Fibroblast of skin of left biceps (primary cell): ENCODE results near the gene DNPEP.
A peak's percentile ranks its signal among the peaks of the same experiment; 100 is the strongest.

ENCODE experiments used
- DNase-seq, 2 experiments: peaks; one replicate each; pipeline ENCODE4 v3.0.0-alpha.2; 2013; ENCODE audit warnings: low read depth in 2 of 2

The DNPEP gene

GRCh38 chr2:219362072-219362471 lies 25.6 kb downstream of the DNPEP start:
- DNase-seq, result no peak

- DNase-seq, result no peak
These were observed 29.3 kb downstream of the DNPEP start for GRCh38 chr2:219358170-219359075.

GRCh38 chr2:219356834-219357233 lies 30.9 kb downstream of the DNPEP start:
- DNase-seq, result no peak

- no peak for DNase-seq
These were observed 33.1 kb downstream of the DNPEP start for GRCh38 chr2:219354582-219354981.

GRCh38 chr2:219353129-219353528 lies 34.6 kb downstream of the DNPEP start:
- DNase-seq, result no peak

GRCh38 chr2:219352448-219353023 lies 35.2 kb downstream of the DNPEP start:
- DNase-seq, result peak; percentile 34 to 35

- DNase-seq, result peak; percentile 85
These were observed 36.9 kb downstream of the DNPEP start for GRCh38 chr2:219350710-219351221.

- no peak for DNase-seq
These were observed 37.5 kb downstream of the DNPEP start for GRCh38 chr2:219350215-219350614.

- DNase-seq, result no peak
These were observed 42.8 kb downstream of the DNPEP start for GRCh38 chr2:219344751-219345430.

GRCh38 chr2:219335373-219335786 lies 52.3 kb downstream of the DNPEP start:
- no peak for DNase-seq

- DNase-seq, result no peak
These were observed 53.6 kb downstream of the DNPEP start for GRCh38 chr2:219334076-219334475.

GRCh38 chr2:219332542-219332941 lies 55.2 kb downstream of the DNPEP start, which contains the start of gene RESP18:
Gene RESP18, minus strand, starts transcription at chr2:219332744.
- DNase-seq, result no peak

GRCh38 chr2:219331560-219332213 lies 56.0 kb downstream of the DNPEP start:
- DNase-seq, result no peak

GRCh38 chr2:219327719-219328118 lies 60.0 kb downstream of the DNPEP start:
- no peak for DNase-seq

GRCh38 chr2:219325657-219326315 lies 61.9 kb downstream of the DNPEP start:
- no peak for DNase-seq

GRCh38 chr2:219325136-219325535 lies 62.6 kb downstream of the DNPEP start:
- no peak for DNase-seq

GRCh38 chr2:219323434-219323833 lies 64.3 kb downstream of the DNPEP start:
- DNase-seq, result no peak
